ENCODE results near the gene ADCY5.

ADCY5 gene

GRCh38 chr3:123236902-123237301 lies 212.0 kb downstream of the ADCY5 start:
- DNase-seq (ENCODE audit: low read depth): no peak
- H3K4me3 ChIP-seq (ENCODE audit: control insufficient read depth, low read depth, low read length): no peak overlapping the region
- TF ChIP-seq CTCF (conservative IDR thresholded peaks at IDR 0.05; ENCODE audit: control insufficient read depth, insufficient read depth, low read depth, low read length): no peak

Data from fibroblast of mammary gland (primary cell).